DMS114 treated with DMSO at 0.1 percent for 48 hours (cell line): ENCODE measurements around the gene PIKFYVE.
"Not testable (repeated sequence)": the region's sequence is repeated elsewhere in the genome, so short reads cannot be mapped to it uniquely, and the experiment has no call there.

Experiments used
- DNase-seq: peaks from one replicate; lab custom pipeline; 2025; ENCODE audit not compliant: unreplicated experiment; lab: John Stamatoyannopoulos, UW

PIKFYVE gene

DNA sequence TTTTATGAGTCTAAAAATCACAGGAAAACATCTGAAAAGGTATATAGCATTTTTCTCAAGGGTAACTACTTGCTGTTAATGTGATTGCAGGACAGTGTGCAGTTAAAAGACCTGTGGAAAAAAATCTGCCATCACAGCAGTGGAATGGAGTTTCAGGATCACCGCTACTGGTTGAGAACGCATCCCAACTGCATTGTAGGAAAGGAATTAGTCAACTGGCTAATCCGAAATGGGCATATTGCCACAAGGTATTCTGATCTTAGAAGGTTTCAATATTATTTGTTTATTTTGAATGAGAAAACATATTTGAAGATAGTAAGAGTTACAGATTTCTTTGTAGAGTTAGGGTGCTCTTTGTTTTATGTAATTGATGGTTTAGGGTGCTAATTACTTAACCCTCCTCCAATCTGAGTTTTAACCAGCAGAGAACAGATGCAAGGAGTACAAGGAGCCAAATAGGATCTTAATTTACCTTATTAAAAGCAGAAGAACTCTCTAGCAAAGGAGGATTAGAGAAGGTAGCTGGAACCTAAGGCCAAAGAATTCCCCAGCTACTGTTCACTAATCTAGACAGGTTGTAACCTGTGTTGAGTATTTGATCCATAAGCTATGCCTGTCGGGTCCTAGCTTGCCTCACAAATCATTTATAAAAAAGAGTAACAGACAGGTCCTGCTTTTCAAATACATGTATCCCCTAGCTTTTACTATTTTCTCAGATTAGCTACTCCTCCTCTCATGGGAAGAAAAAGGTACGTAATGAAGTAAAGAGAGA, 35.0 kb downstream of the PIKFYVE start:
- DNase-seq, result no peak

- no peak for DNase-seq
Measured at GRCh38 chr2:208304157-208304556, 38.1 kb downstream of the PIKFYVE start.

- DNase-seq, result no peak
Measured at GRCh38 chr2:208304695-208305094, 38.6 kb downstream of the PIKFYVE start.

- DNase-seq, result no peak
Measured at GRCh38 chr2:208306291-208306690, 40.2 kb downstream of the PIKFYVE start.

GRCh38 chr2:208311321-208311720, 45.3 kb downstream of the PIKFYVE start:
- DNase-seq, result no peak

DNA sequence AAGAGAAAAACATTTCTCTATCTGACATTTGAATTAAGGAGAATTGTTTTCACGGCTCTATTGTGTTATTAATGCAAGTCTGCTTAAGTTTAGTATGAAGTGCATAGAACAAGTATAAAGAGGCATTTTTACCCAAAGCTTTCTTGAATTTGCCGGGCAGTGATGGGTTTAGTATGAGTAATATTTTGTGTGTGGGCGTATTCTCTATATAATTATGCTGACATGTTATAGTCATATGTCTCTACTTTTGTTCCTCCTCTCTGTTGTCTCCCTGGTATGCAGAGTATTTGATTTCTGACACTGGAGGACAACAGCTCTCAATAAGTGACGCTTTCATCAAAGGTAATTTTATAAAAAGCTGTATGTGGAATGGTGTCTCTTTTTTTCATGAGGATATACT, 45.9 kb downstream of the PIKFYVE start:
- DNase-seq, result no peak

DNA sequence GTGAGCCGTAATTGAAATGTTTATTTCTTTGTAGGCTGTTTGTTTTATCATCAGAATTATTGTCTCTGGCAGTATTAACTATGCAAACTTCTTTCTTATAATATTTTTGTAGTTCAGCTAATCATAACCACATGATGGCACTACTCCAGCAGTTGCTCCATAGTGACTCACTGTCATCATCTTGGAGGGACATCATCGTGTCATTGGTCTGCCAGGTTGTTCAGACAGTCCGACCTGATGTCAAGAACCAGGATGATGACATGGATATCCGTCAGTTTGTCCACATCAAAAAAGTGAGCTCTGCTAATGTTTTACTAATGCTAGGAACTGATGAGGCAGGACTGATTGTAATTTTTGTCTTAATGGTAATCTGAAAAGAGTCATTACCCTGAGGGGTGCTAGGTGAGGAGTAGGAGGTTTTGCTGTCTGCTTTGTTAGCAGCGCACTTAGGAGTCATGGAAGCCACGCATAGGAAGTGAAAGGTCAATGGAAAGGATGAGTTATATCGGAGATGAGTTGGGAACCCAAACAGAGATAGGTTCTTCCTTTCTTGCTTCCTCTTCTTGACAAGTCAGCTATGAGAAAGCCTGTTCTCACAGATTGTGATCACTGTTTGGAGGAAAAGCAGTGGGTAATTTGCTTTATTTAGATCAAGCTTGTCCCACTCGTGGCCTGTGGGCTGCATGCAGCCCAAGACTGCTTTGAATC, 49.2 kb downstream of the PIKFYVE start:
- DNase-seq, result no peak

- DNase-seq, result no peak
Measured at GRCh38 chr2:208318127-208318526, 52.1 kb downstream of the PIKFYVE start.

GRCh38 chr2:208319391-208319790, 53.3 kb downstream of the PIKFYVE start:
- no peak for DNase-seq

DNA sequence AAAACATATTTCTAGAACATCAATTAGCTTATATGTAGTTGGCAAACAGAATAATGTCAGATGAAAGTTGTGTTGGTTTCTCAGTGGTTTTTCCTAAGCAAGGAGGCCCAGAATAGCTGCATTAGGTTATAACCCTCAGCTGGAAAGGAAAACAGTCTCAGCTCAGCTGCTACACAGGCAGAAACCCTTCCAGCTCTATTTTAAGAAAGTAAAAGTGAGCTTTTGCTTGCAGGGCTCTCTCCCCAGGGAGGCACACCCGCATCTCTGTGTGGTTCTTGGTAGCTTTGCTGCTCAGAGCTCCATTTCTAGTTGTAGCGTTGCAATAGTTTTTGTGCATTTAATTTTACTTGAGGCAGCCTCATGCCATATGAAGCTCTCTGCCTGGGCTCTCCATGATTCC, 54.6 kb downstream of the PIKFYVE start:
- DNase-seq, result no peak

DNA sequence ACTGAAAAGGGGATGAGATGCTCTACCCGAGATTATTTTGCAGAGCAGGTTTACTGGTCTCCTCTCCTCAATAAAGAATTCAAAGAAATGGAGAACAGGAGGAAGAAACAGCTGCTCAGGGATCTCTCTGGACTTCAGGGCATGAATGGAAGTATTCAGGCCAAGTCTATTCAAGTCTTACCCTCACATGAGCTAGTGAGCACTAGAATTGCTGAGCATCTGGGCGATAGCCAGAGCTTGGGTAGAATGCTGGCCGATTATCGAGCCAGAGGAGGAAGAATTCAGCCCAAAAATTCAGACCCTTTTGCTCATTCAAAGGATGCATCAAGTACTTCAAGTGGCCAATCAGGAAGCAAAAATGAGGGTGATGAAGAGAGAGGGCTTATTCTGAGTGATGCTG, 60.0 kb downstream of the PIKFYVE start:
- no peak for DNase-seq

GRCh38 chr2:208329485-208329884, 63.4 kb downstream of the PIKFYVE start:
- no peak for DNase-seq

- no peak for DNase-seq
Measured at GRCh38 chr2:208334230-208334629, 68.2 kb downstream of the PIKFYVE start.

DNA sequence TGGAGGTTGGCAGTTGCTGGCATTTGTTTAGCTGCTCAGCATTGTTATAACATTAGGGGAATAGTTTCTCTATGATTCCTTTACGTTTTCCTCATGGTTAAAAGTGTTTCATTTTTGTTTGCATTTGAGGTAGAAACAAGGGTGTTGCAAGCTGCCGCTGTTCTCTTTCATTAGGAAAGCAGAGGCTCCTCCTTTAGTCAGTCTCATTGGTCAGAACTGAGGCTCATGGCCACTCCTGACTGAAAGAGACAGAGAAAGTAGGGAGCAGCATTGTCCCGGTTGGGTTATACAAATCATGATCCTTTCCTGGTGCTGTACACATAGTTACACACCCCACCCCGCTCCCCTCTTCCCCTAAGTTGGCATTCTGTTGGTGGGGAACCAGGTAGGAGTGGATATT, 80.7 kb downstream of the PIKFYVE start:
- DNase-seq, result no peak

DNA sequence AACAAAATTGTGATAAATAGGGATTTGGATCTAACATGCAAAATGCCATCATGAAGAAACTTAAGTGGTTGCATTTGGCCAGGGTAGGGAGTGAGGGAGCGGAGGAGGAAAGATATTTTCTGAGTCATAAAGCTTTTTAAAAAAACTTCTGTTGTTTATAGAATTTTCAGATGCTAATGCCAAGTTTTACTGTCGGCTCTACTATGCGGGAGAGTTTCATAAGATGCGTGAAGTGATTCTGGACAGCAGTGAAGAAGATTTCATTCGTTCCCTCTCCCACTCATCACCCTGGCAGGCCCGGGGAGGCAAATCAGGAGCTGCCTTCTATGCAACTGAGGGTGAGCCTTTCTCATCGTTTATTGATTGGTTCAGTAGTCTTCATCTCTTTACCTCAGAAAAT, 84.6 kb downstream of the PIKFYVE start:
- DNase-seq, result no peak

DNA sequence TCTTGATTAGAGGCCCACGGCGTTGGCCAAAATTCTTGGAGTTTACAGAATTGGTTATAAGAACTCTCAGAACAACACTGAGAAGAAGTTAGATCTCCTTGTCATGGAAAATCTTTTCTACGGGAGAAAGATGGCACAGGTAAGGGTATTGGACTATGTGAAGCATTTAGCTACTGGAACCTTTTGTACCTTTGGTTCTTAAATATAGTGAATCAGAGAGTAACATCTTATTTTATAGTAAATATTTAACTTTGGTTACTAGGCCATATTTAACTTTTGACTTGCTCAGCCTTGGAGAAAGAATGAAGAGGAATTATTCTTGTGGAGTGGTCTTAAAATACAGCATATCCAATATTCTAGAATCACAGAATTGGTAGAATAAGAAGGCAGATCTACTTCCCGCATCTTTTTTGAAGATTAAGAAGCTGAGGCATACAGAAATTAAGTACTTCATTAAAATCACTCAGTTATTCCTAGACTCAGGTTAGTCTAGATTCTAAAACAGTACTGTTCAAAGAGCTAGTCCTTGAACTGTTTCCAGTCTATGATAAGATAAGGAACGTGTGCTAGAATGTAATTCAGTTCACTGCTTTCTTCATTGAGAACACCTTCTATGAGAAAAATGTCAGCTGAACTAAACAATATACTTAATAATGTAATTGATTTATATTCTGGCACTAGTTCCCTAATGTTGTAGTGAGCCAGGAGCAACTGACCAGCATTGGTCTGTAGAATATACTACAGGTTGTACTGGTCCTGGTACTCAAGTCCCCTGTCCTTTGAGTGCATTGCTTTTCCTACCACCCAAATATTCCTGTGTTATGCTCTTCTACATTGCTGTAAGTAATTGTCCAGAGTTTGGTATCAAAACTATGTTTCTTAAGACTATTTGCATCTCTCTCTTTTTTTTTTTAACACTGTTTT, 86.9 kb downstream of the PIKFYVE start:
- DNase-seq, result no peak

GRCh38 chr2:208354964-208355381, 88.9 kb downstream of the PIKFYVE start:
- DNase-seq, result no peak

- DNase-seq, result not testable (repeated sequence)
Measured at GRCh38 chr2:208356420-208356819, 90.4 kb downstream of the PIKFYVE start.

- no peak for DNase-seq
Measured at GRCh38 chr2:208356846-208357574, 91.0 kb downstream of the PIKFYVE start.

DNA sequence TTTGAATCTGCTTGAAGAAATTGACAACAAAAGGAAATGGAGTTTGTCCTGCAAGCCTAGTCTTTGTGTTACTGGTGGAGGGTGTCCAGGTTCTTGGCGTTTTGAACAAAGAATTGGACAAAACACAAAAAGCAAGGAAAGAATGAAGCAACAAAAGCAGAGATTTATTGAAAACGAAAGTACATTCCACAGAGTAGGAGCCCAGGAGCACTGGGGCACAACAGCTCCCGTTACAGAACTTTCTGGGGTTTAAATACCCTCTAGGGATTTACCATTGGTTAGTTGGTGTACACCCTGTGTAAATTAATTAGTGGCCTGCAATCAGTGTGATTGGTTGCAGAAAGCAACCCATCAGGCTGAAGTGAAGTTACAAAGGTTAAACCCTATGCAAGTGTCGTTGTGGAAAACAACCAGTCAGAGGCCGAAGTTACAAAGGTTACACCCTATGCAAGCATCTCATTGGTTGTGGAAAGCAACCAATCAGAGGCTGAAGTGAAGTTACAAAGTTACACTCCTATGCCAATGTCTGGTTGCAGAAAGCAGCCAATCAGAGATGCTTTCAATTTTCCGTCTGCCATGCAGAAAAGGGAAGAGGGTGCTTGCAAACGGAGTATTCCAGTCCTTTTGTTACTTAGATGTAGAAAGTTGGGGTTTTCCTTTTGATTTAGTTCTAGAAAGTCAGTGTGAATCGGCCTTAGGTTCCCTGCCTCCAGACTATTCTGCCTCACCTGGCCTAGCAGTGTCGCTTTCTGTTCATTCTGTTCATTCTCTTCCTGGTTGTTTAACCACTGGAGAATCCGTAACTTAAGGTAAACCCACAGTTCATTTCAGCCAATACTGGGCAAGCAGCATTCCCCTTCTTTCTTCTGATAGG, 92.9 kb downstream of the PIKFYVE start:
- DNase-seq, result no peak
